HepG2 (cell line): ENCODE data around the gene TTLL7. TPM values are rescaled to one million over a fixed set of nuclear protein-coding genes. Genes with fewer than 3 reads are reported as not detected.

Experiments
- ATAC-seq: fragments of 200-7000 bp; cut with Tn5 transposase; 3 replicates; pipeline ENCODE4 v1.9.1; 2020; ENCODE audit warnings: mild to moderate bottlenecking, moderate library complexity
- BruUV-seq: library from RNA; stranded (reverse); fragments of 400-500 nt; replicated peaks from 2 replicates; lab custom pipeline; 2021; lab: Mats Ljungman, UMichigan
- CTCF ChIA-PET: fragments of 300-600 bp; formaldehyde crosslinking; extraction: SDS; loops from one replicate; lab custom pipeline; 2021; ENCODE audit warnings: low total read pairs, inconsistent platforms, low intra/inter-chr PET ratio; lab: Yijun Ruan, JAX
- POLR2A ChIA-PET: fragments of 350-600 bp; sonication (Branson Sonifier 250); formaldehyde crosslinking; loops from one replicate; lab custom pipeline; 2020; ENCODE audit warnings: antibody characterized with exemption, inconsistent platforms; lab: Yijun Ruan, JAX
- DNase-seq: peaks from one replicate; pipeline ENCODE4 v3.0.0-alpha.2; 2015; ENCODE audit warnings: low spot score
- FAIRE-seq: peaks from 3 replicates; lab custom pipeline; 2011; peaks lifted over from hg19 to GRCh38; lab: Jason Lieb, UNC
- H2AFZ ChIP-seq: one replicate; pipeline ENCODE4 v1.6.1; 2011; ENCODE audit warnings: low read length, inconsistent platforms
- H3K27ac ChIP-seq: fragments of 300-600 bp; 3 replicates; pipeline ENCODE4 v1.8.0; 2011; ENCODE audit warnings: mixed run types, mild to moderate bottlenecking, mixed read lengths, low read length, inconsistent platforms; ENCODE audit not compliant: insufficient read depth; ENCODE audit errors: extremely low read length
- H3K27me3 ChIP-seq, 2 experiments: fragments of 200-600 bp in 1 of 2; 2 replicates in 1 of 2; 3 replicates in 1 of 2; pipeline versions ENCODE4 v1.6.0 to v1.8.0; 2011; ENCODE audit warnings: low read length in 2 of 2, mild to moderate bottlenecking in 2 of 2, moderate library complexity in 2 of 2, inconsistent platforms in 1 of 2; ENCODE audit not compliant: insufficient read depth in 2 of 2, control insufficient read depth in 1 of 2
- H3K36me3 ChIP-seq, 2 experiments: fragments of 200-600 bp in 1 of 2; replicated peaks in 1 of 2; 2 replicates in 1 of 2; 3 replicates in 1 of 2; pipeline versions ENCODE4 v1.5.1 to v1.8.0; 2011; ENCODE audit warnings: low read length in 2 of 2, inconsistent platforms in 1 of 2; ENCODE audit not compliant: insufficient read depth in 2 of 2, control insufficient read depth in 1 of 2
- H3K4me1 ChIP-seq: 2 replicates; pipeline ENCODE4 v1.5.1; 2012; ENCODE audit warnings: low read length, inconsistent platforms; ENCODE audit not compliant: insufficient read depth
- H3K4me2 ChIP-seq: 2 replicates; pipeline ENCODE4 v1.6.0; 2011; ENCODE audit warnings: low read depth, low read length, inconsistent platforms
- H3K4me3 ChIP-seq, 3 experiments: fragments of 200-600 bp in 1 of 3; sonication (generic), shearing (Covaris generic) in 1 of 3; replicated peaks in 1 of 3; 2 replicates each; pipeline ENCODE4 v1.5.1; 2011 to 2016; ENCODE audit warnings: low read length in 3 of 3, inconsistent platforms in 2 of 3, low read depth in 2 of 3, mild to moderate bottlenecking in 2 of 3, control low read depth in 1 of 3, mixed read lengths in 1 of 3; ENCODE audit not compliant: insufficient read depth in 1 of 3
- H3K79me2 ChIP-seq: one replicate; pipeline ENCODE4 v1.6.1; 2011; ENCODE audit warnings: low read length, inconsistent platforms; ENCODE audit not compliant: insufficient read depth
- H3K9ac ChIP-seq: 2 replicates; pipeline ENCODE4 v1.6.0; 2011; ENCODE audit warnings: mild to moderate bottlenecking, low read depth, low read length, inconsistent platforms; ENCODE audit not compliant: insufficient read depth
- H3K9me3 ChIP-seq: 2 replicates; pipeline ENCODE4 v1.5.1; 2012; ENCODE audit warnings: mild to moderate bottlenecking, low read length
- H4K20me1 ChIP-seq: 2 replicates; pipeline ENCODE4 v1.6.0; 2011; ENCODE audit warnings: inconsistent platforms, mild to moderate bottlenecking, low read length, moderate library complexity; ENCODE audit not compliant: insufficient read depth
- BCLAF1 ChIP-seq: fragments of 450-650 bp; IDR thresholded peaks from 2 replicates; pipeline ENCODE4 v1.6.1; 2017; ENCODE audit warnings: mild to moderate bottlenecking
- CENPBD1 ChIP-seq: sonication (generic); formaldehyde crosslinking; IDR thresholded peaks from 2 replicates; pipeline ENCODE4 v1.8.0; 2022; ENCODE audit warnings: missing genetic modification reagents, low read depth, mild to moderate bottlenecking, borderline replicate concordance
- FOXJ3 ChIP-seq: sonication (generic); formaldehyde crosslinking; IDR thresholded peaks from 2 replicates; pipeline ENCODE4 v1.4.0; 2020; ENCODE audit warnings: missing genetic modification reagents, mild to moderate bottlenecking, borderline replicate concordance
- NFKB2 ChIP-seq: sonication (generic); formaldehyde crosslinking; IDR thresholded peaks from 2 replicates; pipeline ENCODE4 v1.4.0; 2020; ENCODE audit warnings: missing genetic modification reagents, borderline replicate concordance
- POLR2AphosphoS5 ChIP-seq: IDR thresholded peaks from 2 replicates; pipeline ENCODE4 v1.6.1; 2012; ENCODE audit warnings: low read depth, low read length
- SNAPC5 ChIP-seq: sonication (generic); formaldehyde crosslinking; IDR thresholded peaks from 2 replicates; pipeline ENCODE4 v1.8.1; 2023; ENCODE audit warnings: mild to moderate bottlenecking, missing genetic modification reagents, borderline replicate concordance
- SNRNP70 ChIP-seq: fragments of 200-400 bp; formaldehyde crosslinking; IDR thresholded peaks from 2 replicates; pipeline ENCODE4 v1.6.1; 2017; ENCODE audit warnings: mild to moderate bottlenecking, low read depth, low read length, moderate library complexity
- TAF1 ChIP-seq: sonication (generic); formaldehyde crosslinking; IDR thresholded peaks from 2 replicates; pipeline ENCODE4 v1.4.0; 2020; ENCODE audit warnings: missing genetic modification reagents
- ZKSCAN5 ChIP-seq: sonication (generic); formaldehyde crosslinking; IDR thresholded peaks from 2 replicates; pipeline ENCODE4 v1.5.1; 2020; ENCODE audit warnings: mild to moderate bottlenecking, missing genetic modification reagents
- ZNF225 ChIP-seq: sonication (generic); formaldehyde crosslinking; IDR thresholded peaks from 2 replicates; pipeline ENCODE4 v1.4.0; 2020; ENCODE audit warnings: mild to moderate bottlenecking, missing genetic modification reagents
- ZNF615 ChIP-seq: sonication (generic); formaldehyde crosslinking; IDR thresholded peaks from 2 replicates; pipeline ENCODE4 v1.5.0; 2020; ENCODE audit warnings: mild to moderate bottlenecking, missing genetic modification reagents, borderline replicate concordance
- ZNF737 ChIP-seq: sonication (generic); formaldehyde crosslinking; IDR thresholded peaks from 2 replicates; pipeline ENCODE4 v1.5.0; 2020; ENCODE audit warnings: missing genetic modification reagents, mild to moderate bottlenecking, borderline replicate concordance
- WGBS: methylation state at CpG from one replicate; pipeline ENCODE4 v1.1.6; 2017; ENCODE audit warnings: low lambda C conversion rate; 5-methylcytosine and 5-hydroxymethylcytosine counted together
- in situ Hi-C: cut with HindIII; loops from 2 replicates; pipeline ENCODE4 v1.10.0; 2017; ENCODE audit warnings: low pct_unique_long_range_greater_than_20kb; ENCODE audit not compliant: extremely low pct_ligation_motif_present
- intact Hi-C: fragments of 100-400 bp; cut with micrococcal nuclease; formaldehyde crosslinking; loops from one replicate; pipeline ENCODE4 v1.10.0; 2022; ENCODE audit not compliant: unreplicated experiment
- polyA plus RNA-seq, 8 experiments: library from polyadenylated mRNA; depleted of rRNA in 3 of 8; stranded (reverse) in 7 of 8; unstranded in 1 of 8; fragments of >200 nt; fragmentation: Illumina TruSeq in 4 of 8; extraction: Trizol in 4 of 8; gene quantifications; 2 replicates each; pipeline versions ENCODE4 v1.2.1 to v1.2.3, GENCODE V29; 2011 to 2016; ENCODE audit warnings: low read depth in 4 of 8, missing spikeins in 1 of 8, mixed read lengths in 1 of 8; ENCODE audit not compliant: insufficient read depth in 1 of 8
- total RNA-seq, 5 experiments: library from RNA; depleted of rRNA; stranded (reverse); fragments of >200 nt; fragmentation: Illumina TruSeq; extraction: Trizol; gene quantifications; 2 replicates each; pipeline ENCODE4 v1.2.3, GENCODE V29; 2016; ENCODE audit warnings: low read depth in 1 of 5

The TTLL7 gene
- total and polyA plus RNA-seq, 2 of the 13 experiments (the other 11 are each of a cell fraction or from before 2014, with no cell fraction given) = 0.07 to 0.22 TPM

GRCh38 chr1:84020151-84020550 is 21.2 kb upstream of the TTLL7 start:
- Histone ChIP-seq H3K27me3 (no peaks in the 10 kb centered on the region), H3K4me2 (no peak overlapping the region), H3K4me1 (no peaks in the 10 kb centered on the region), H3K79me2 (no peaks in the 10 kb centered on the region), H3K4me3 (no peak overlapping the region), H3K9ac (no peak overlapping the region), H3K9me3 (no peaks in the 10 kb centered on the region), H2AFZ (no peak overlapping the region), H3K27ac (no peak overlapping the region), H3K36me3 (no peaks in the 10 kb centered on the region), H4K20me1 (no peaks in the 10 kb centered on the region)
- in situ Hi-C loops (no loop called here), intact Hi-C loops (no loop called here)
- FAIRE-seq (no peak), DNase-seq (no peak), ATAC-seq (no peak)
- no peak for TF ChIP-seq SNAPC5 (CRISPR knock-in tag)
- TF ChIP-seq TAF1 = no peak
- TF ChIP-seq ZNF225 (CRISPR knock-in tag) = no peak
- TF ChIP-seq FOXJ3 (CRISPR knock-in tag) = no peak
- no peak for TF ChIP-seq BCLAF1
- TF ChIP-seq POLR2AphosphoS5 = no peak
- no peak for TF ChIP-seq SNRNP70
- TF ChIP-seq CENPBD1 = no peak
- TF ChIP-seq ZKSCAN5 (CRISPR knock-in tag) = no peak
- no peak for TF ChIP-seq ZNF615 (CRISPR knock-in tag)
- no peak for TF ChIP-seq NFKB2 (CRISPR knock-in tag)
- TF ChIP-seq ZNF737 (CRISPR knock-in tag) = no peak
- ChIA-PET CTCF (no interaction called here), POLR2A (no interaction called here)
- WGBS = 0% methylated on average over 3 of the region's 3 CpGs
- BruUV-seq = no TSS peak
